ENCODE data around the gene UNK.

- no peak for TF ChIP-seq SPI1 (IDR thresholded peaks at IDR 0.05; ENCODE audit: borderline replicate concordance, low read depth, low read length)
- no peak for TF ChIP-seq BMI1 (IDR thresholded peaks at IDR 0.05; ENCODE audit: low read length)
- TF ChIP-seq PATZ1 (CRISPR knock-in tag; IDR thresholded peaks at IDR 0.05; ENCODE audit: borderline replicate concordance) = no peak
- TF ChIP-seq NFATC3 (IDR thresholded peaks at IDR 0.05) = no peak
- TF ChIP-seq, protein P1, sequence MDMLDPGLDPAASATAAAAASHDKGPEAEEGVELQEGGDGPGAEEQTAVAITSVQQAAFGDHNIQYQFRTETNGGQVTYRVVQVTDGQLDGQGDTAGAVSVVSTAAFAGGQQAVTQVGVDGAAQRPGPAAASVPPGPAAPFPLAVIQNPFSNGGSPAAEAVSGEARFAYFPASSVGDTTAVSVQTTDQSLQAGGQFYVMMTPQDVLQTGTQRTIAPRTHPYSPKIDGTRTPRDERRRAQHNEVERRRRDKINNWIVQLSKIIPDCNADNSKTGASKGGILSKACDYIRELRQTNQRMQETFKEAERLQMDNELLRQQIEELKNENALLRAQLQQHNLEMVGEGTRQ (CRISPR knock-in tag; IDR thresholded peaks at IDR 0.05) = no peak
- TF ChIP-seq, protein P2, sequence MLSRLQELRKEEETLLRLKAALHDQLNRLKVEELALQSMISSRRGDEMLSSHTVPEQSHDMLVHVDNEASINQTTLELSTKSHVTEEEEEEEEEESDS (CRISPR knock-in tag; IDR thresholded peaks at IDR 0.05) = no peak
- TF ChIP-seq MAFK (IDR thresholded peaks at IDR 0.05; ENCODE audit: low read length) = no peak
- TF ChIP-seq HINFP (tag; conservative IDR thresholded peaks at IDR 0.05; ENCODE audit: low read depth) = no peak
- TF ChIP-seq, protein P3, sequence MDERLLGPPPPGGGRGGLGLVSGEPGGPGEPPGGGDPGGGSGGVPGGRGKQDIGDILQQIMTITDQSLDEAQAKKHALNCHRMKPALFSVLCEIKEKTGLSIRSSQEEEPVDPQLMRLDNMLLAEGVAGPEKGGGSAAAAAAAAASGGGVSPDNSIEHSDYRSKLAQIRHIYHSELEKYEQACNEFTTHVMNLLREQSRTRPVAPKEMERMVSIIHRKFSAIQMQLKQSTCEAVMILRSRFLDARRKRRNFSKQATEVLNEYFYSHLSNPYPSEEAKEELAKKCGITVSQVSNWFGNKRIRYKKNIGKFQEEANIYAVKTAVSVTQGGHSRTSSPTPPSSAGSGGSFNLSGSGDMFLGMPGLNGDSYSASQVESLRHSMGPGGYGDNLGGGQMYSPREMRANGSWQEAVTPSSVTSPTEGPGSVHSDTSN (CRISPR knock-in tag; IDR thresholded peaks at IDR 0.05; ENCODE audit: low read depth) = no peak
- TF ChIP-seq, protein P3 (tag; conservative IDR thresholded peaks at IDR 0.05; ENCODE audit: low read depth) = no peak
- TF ChIP-seq, protein P4, sequence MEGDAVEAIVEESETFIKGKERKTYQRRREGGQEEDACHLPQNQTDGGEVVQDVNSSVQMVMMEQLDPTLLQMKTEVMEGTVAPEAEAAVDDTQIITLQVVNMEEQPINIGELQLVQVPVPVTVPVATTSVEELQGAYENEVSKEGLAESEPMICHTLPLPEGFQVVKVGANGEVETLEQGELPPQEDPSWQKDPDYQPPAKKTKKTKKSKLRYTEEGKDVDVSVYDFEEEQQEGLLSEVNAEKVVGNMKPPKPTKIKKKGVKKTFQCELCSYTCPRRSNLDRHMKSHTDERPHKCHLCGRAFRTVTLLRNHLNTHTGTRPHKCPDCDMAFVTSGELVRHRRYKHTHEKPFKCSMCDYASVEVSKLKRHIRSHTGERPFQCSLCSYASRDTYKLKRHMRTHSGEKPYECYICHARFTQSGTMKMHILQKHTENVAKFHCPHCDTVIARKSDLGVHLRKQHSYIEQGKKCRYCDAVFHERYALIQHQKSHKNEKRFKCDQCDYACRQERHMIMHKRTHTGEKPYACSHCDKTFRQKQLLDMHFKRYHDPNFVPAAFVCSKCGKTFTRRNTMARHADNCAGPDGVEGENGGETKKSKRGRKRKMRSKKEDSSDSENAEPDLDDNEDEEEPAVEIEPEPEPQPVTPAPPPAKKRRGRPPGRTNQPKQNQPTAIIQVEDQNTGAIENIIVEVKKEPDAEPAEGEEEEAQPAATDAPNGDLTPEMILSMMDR (IDR thresholded peaks at IDR 0.05 in 2 of 3, conservative IDR thresholded peaks at IDR 0.05 in 1 of 3; ENCODE audit: insufficient read depth in 2 of 3, low read depth in 1 of 3, low read length in 3 of 3) = no peak
- TF ChIP-seq RAD21 (CRISPR knock-in tag; conservative IDR thresholded peaks at IDR 0.05 in 1 of 2, IDR thresholded peaks at IDR 0.05 in 1 of 2) = no peak
- TF ChIP-seq PRDM10 (IDR thresholded peaks at IDR 0.05; ENCODE audit: partially characterized antibody) = no peak
- no peak for TF ChIP-seq XRCC5 (IDR thresholded peaks at IDR 0.05; ENCODE audit: low read depth, low read length)
- TF ChIP-seq POLR2A (conservative IDR thresholded peaks at IDR 0.05) = no peak
These were observed 89.9 kb downstream of the UNK start for GRCh38 chr17:75874323-75875181.
